Neuron (in vitro differentiated cells): ENCODE measurements around the gene AK2.
A peak's percentile ranks its signal among the peaks of the same experiment; 100 is the strongest.
"Not testable (repeated sequence)": the region's sequence is repeated elsewhere in the genome, so short reads cannot be mapped to it uniquely, and the experiment has no call there.

Source experiments
- H2AFZ ChIP-seq: one replicate; pipeline ENCODE4 v1.6.1; 2013; ENCODE audit warnings: low read depth, mild to moderate bottlenecking, inconsistent platforms, low read length, moderate library complexity
- H3K27me3 ChIP-seq: one replicate; pipeline ENCODE4 v1.6.1; 2013; ENCODE audit warnings: low read length; ENCODE audit not compliant: insufficient read depth
- H3K36me3 ChIP-seq: one replicate; pipeline ENCODE4 v1.6.1; 2013; ENCODE audit warnings: low read length; ENCODE audit not compliant: insufficient read depth
- H3K4me1 ChIP-seq: one replicate; pipeline ENCODE4 v1.6.1; 2013; ENCODE audit warnings: low read length; ENCODE audit not compliant: insufficient read depth
- H3K4me3 ChIP-seq: 2 replicates; pipeline ENCODE4 v1.5.1; 2013; ENCODE audit warnings: mild to moderate bottlenecking, low read length, moderate library complexity
- H3K9me3 ChIP-seq: one replicate; pipeline ENCODE4 v1.6.1; 2013; ENCODE audit warnings: low read length

AK2 gene

DNA sequence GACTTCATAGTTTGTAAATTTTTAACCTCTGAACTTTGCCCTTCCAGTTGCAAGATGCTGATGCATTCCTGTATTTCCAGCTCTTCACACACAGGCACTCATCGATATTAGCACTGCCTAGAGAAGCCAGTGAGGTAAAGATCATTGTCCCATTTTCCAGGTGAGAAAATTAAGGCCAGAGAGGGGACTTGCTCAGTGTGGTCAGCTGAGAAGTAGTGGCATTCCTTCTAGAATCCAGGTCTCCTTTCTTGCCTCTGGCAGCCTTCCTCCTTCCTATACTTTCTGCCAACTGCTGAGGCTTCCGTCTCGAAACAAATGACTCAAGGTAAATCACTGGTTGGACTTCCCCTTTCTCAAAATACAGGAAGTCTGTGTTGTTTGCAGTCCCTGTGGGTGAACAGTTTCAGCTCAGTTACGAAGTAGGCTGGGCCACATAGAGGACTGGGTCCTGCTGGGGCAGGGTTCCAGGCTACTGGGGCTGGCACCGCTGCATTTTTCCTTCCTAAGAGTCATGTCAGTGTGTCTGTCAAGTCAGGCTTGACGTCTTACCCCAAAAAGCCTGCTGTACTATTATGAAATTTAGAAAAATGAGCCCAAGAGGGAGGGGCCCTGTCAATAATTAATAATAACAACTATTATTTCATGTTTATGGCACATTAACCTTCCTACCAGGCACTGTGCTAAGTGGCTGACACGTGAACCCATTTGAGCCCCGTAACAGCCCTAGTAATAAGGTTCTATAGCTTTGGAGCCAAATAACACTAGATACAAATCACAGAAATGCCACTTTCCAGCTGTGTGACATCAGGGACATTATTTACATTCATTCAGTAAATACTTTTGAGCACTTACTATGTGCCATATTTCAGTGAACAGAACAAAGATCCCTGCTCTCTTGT lies 55.4 kb downstream of the AK2 start:
- peaks cover 9% of the 10 kb centered on the region for H3K4me1 ChIP-seq
- no peaks in the 10 kb centered on the region for H3K36me3 ChIP-seq
- peaks cover 5% of the 10 kb centered on the region for H3K27me3 ChIP-seq
- H2AFZ ChIP-seq: no peak overlapping the region
- H3K4me3 ChIP-seq: no peak overlapping the region
- H3K9me3 ChIP-seq: no peaks in the 10 kb centered on the region

GRCh38 chr1:32980080-32980479 lies 56.6 kb downstream of the AK2 start:
- Histone ChIP-seq H3K27me3 (peaks cover 5% of the 10 kb centered on the region), H2AFZ (no peak overlapping the region), H3K36me3 (no peaks in the 10 kb centered on the region), H3K9me3 (peaks cover 2% of the 10 kb centered on the region), H3K4me3 (no peak overlapping the region), H3K4me1 (peaks cover 9% of the 10 kb centered on the region)

GRCh38 chr1:32978854-32979253 lies 57.8 kb downstream of the AK2 start:
- no peak overlapping the region for H2AFZ ChIP-seq
- peaks cover 2% of the 10 kb centered on the region for H3K9me3 ChIP-seq
- no peaks in the 10 kb centered on the region for H3K36me3 ChIP-seq
- H3K4me3 ChIP-seq: no peak overlapping the region
- peaks cover 5% of the 10 kb centered on the region for H3K27me3 ChIP-seq
- no peaks in the 10 kb centered on the region for H3K4me1 ChIP-seq

DNA sequence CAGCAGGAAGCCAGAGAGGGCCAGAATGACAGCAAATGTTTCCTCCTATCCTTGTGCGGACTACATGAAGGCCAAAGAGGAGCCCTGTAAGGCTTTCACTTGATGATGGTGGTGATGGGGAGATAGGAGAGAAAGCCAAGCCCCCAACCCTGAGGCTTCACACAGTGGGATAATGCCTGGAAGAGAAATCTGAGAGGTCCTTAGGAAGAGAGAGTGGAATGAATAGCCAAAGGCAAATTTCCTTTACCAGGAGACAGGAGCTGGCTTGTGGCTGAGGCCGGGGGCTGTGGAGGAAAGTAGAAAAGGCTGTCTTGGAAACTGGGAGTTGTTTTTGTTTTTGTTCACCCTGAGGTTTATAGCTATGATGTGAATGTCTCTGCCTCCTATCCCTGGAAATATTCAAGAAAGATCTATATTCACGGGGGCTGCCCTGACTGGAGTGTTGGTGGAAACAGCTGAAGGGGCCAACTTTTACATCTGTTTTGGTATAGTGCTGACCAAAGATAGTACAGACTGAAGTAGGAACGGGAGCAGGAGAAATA lies 59.1 kb downstream of the AK2 start:
- no peaks in the 10 kb centered on the region for H3K36me3 ChIP-seq
- H3K27me3 ChIP-seq: no peaks in the 10 kb centered on the region

DNA sequence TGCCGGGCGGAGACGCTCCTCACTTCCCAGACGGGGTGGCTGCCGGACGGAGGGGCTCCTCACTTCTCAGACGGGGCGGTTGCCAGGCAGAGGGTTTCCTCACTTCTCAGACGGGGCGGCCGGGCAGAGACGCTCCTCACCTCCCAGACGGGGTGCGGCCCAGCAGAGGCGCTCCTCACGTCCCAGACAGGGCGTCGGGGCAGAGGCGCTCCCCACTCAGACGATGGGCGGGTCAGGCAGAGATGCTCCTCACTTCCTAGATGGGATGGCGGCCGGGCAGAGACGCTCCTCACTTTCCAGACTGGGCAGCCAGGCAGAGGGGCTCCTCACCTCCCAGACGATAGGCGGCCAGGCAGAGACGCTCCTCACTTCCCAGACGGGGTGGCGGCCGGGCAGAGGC lies 61.6 kb downstream of the AK2 start:
- H3K36me3 ChIP-seq, H3K9me3 ChIP-seq, H2AFZ ChIP-seq, H3K4me3 ChIP-seq, H3K4me1 ChIP-seq: not testable (repeated sequence)
- peaks cover 19% of the 10 kb centered on the region for H3K27me3 ChIP-seq

More for the DNA sequence above, 59.1 kb downstream of the AK2 start:
- H3K4me1 ChIP-seq: peaks cover 4% of the 10 kb centered on the region
- no peak overlapping the region for H2AFZ ChIP-seq
- no peak overlapping the region for H3K4me3 ChIP-seq
- peaks cover 2% of the 10 kb centered on the region for H3K9me3 ChIP-seq

GRCh38 chr1:32973458-32973857 lies 63.2 kb downstream of the AK2 start:
- H3K36me3 ChIP-seq, H3K4me1 ChIP-seq, H2AFZ ChIP-seq, H3K9me3 ChIP-seq: not testable (repeated sequence)
- Histone ChIP-seq H3K27me3 (peaks cover 28% of the 10 kb centered on the region), H3K4me3 (peak overlapping the region; percentile 44)

GRCh38 chr1:32972814-32973428 lies 63.8 kb downstream of the AK2 start:
- H3K36me3 ChIP-seq: no peaks in the 10 kb centered on the region
- peaks cover 2% of the 10 kb centered on the region for H3K9me3 ChIP-seq
- H3K4me1 ChIP-seq: peaks cover 4% of the 10 kb centered on the region
- H3K27me3 ChIP-seq: peaks cover 34% of the 10 kb centered on the region
- peak overlapping the region; percentile 77 for H2AFZ ChIP-seq
- H3K4me3 ChIP-seq: peak overlapping the region; percentile 44

DNA sequence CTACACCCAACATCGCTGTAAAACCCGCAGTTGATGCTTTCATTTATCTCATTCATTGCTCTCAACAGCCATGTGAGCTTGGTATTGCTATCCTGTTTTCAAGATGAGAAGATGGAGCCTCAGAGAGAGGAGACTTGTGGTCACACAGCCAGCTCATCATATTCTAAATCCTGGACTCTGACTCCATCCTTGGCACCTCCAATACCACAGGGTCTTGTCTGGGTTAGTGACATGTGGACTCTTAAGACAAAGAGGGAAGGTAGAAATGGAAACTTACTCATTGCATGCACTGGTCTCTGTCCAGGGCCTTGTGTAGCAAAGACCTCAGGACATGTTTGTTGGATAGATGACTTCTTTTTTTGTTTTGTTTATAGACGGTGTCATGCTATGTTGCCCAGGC lies 65.1 kb downstream of the AK2 start:
- peaks cover 2% of the 10 kb centered on the region for H3K9me3 ChIP-seq
- no peak overlapping the region for H3K4me3 ChIP-seq
- no peaks in the 10 kb centered on the region for H3K36me3 ChIP-seq
- peaks cover 34% of the 10 kb centered on the region for H3K27me3 ChIP-seq
- peaks cover 4% of the 10 kb centered on the region for H3K4me1 ChIP-seq
- no peak overlapping the region for H2AFZ ChIP-seq

- Histone ChIP-seq H3K4me1 (peaks cover 4% of the 10 kb centered on the region), H3K4me3 (no peak overlapping the region), H3K36me3 (no peaks in the 10 kb centered on the region), H2AFZ (no peak overlapping the region), H3K9me3 (peaks cover 2% of the 10 kb centered on the region), H3K27me3 (peaks cover 34% of the 10 kb centered on the region)
Observed at GRCh38 chr1:32971156-32971555, 65.5 kb downstream of the AK2 start.

GRCh38 chr1:32969566-32969965 lies 67.1 kb downstream of the AK2 start:
- peaks cover 34% of the 10 kb centered on the region for H3K27me3 ChIP-seq

DNA sequence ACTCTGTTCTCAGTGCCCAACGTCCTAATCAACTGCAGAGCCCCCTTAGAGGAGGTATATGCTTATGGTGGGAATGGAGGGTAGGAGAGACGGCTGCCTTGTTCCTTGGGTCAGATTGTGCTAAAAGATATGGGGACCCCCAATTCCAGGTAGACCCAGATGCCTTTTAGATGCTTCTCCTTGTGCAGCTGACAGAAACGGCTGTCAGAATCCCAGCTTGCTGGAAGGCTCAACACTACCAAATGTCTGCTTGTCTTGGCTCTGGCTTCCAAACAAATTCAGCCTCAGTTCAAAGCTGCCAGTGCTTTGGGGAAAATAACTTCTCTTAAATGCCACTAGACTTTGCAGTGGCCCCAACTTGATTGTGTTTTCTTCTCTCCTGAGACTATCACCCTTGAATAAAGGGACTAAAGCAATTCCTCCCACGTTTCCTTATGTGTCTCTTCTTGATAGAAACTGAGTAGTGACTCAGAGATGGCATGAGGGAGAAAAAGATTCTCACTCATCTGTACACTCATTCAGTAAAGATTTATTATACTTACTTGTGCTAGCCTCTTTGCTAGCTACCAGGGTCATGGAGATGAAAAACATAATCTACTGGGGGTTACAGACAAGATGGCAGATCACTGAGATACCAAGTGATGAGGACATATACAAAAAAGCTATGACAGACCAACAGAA lies 68.7 kb downstream of the AK2 start:
- Histone ChIP-seq H3K36me3 (no peaks in the 10 kb centered on the region), H3K4me3 (no peak overlapping the region), H3K27me3 (peaks cover 34% of the 10 kb centered on the region), H2AFZ (no peak overlapping the region), H3K4me1 (peaks cover 5% of the 10 kb centered on the region), H3K9me3 (no peaks in the 10 kb centered on the region)

More at GRCh38 chr1:32969566-32969965, 67.1 kb downstream of the AK2 start:
- Histone ChIP-seq H3K9me3 (no peaks in the 10 kb centered on the region), H3K4me1 (peaks cover 4% of the 10 kb centered on the region), H2AFZ (no peak overlapping the region), H3K36me3 (no peaks in the 10 kb centered on the region), H3K4me3 (no peak overlapping the region)

GRCh38 chr1:32966900-32967299 lies 69.8 kb downstream of the AK2 start:
- no peak overlapping the region for H3K4me3 ChIP-seq
- H3K36me3 ChIP-seq: no peaks in the 10 kb centered on the region
- H3K4me1 ChIP-seq: peaks cover 14% of the 10 kb centered on the region
- H3K9me3 ChIP-seq: no peaks in the 10 kb centered on the region
- H3K27me3 ChIP-seq: peaks cover 29% of the 10 kb centered on the region
- H2AFZ ChIP-seq: no peak overlapping the region

DNA sequence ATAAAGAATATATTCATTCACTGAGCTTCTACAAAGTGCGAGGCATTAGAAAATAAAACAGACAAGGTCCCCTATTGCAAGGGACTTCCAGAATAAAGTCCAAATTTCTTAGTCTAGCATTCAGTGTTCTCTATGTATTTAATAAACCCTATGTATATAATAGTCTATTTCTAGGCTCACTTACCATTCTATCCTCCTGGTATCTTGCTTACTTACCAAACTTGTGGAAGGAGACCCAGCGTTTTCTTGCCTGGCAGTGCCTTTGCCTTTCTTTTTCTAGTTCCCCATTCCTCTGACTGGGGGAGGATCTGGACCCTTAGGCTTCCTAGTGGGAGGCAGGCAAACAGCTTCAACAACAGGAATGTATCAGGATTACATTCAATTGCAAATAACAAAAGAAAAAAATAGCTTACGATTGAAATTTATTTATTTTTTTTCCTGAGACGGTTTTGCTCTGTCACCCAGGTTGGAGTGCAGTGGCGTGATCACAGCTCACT lies 71.4 kb downstream of the AK2 start:
- Histone ChIP-seq H3K36me3 (no peaks in the 10 kb centered on the region), H3K27me3 (peaks cover 15% of the 10 kb centered on the region), H3K4me3 (peak overlapping the region; percentile 86), H3K4me1 (peaks cover 17% of the 10 kb centered on the region), H3K9me3 (no peaks in the 10 kb centered on the region), H2AFZ (peak overlapping the region; percentile 46)
